Measurements from ENCODE around the gene RBM14.

RBM14 gene

GRCh38 chr11:66643745-66644437, 27.5 kb downstream of the RBM14 start:
- TF ChIP-seq, protein P1, sequence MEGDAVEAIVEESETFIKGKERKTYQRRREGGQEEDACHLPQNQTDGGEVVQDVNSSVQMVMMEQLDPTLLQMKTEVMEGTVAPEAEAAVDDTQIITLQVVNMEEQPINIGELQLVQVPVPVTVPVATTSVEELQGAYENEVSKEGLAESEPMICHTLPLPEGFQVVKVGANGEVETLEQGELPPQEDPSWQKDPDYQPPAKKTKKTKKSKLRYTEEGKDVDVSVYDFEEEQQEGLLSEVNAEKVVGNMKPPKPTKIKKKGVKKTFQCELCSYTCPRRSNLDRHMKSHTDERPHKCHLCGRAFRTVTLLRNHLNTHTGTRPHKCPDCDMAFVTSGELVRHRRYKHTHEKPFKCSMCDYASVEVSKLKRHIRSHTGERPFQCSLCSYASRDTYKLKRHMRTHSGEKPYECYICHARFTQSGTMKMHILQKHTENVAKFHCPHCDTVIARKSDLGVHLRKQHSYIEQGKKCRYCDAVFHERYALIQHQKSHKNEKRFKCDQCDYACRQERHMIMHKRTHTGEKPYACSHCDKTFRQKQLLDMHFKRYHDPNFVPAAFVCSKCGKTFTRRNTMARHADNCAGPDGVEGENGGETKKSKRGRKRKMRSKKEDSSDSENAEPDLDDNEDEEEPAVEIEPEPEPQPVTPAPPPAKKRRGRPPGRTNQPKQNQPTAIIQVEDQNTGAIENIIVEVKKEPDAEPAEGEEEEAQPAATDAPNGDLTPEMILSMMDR (conservative IDR thresholded peaks at IDR 0.05; ENCODE audit: control insufficient read depth, insufficient read depth, low read depth, low read length): no peak
- no peak overlapping the region for H3K4me3 ChIP-seq (ENCODE audit: control insufficient read depth, low read depth, low read length)
- DNase-seq (ENCODE audit: low read depth): no peak

GRCh38 chr11:66646828-66647227, 30.4 kb downstream of the RBM14 start:
- DNase-seq (ENCODE audit: low read depth): no peak
- no peak overlapping the region for H3K4me3 ChIP-seq (ENCODE audit: control insufficient read depth, low read depth, low read length)
- TF ChIP-seq, protein P1 (conservative IDR thresholded peaks at IDR 0.05; ENCODE audit: control insufficient read depth, insufficient read depth, low read depth, low read length): no peak

- no peak overlapping the region for H3K4me3 ChIP-seq (ENCODE audit: control insufficient read depth, low read depth, low read length)
- DNase-seq (ENCODE audit: low read depth): no peak
- TF ChIP-seq, protein P1 (conservative IDR thresholded peaks at IDR 0.05; ENCODE audit: control insufficient read depth, insufficient read depth, low read depth, low read length): no peak
These were observed 33.5 kb downstream of the RBM14 start for GRCh38 chr11:66649903-66650302.

DNA sequence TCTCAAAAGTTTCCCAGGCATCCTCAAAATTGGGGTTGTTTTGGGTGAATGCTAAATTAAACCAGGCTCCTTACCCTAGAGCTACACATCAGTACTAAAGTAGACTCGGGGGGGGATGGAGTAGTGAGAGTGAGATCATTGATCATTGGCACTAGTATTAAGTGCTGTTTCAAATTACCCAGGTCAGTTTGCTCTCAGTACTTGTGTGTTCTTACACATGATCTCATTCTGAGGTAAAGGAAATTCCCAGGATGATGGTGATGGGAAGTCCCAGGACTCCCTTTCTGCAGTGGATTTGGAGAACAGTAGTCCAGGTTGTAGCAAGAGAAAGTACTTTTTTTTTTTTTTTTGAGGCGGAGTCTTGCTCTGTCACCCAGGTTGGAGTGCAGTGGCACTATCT, 34.6 kb downstream of the RBM14 start:
- TF ChIP-seq, protein P1 (conservative IDR thresholded peaks at IDR 0.05; ENCODE audit: control insufficient read depth, insufficient read depth, low read depth, low read length): no peak
- no peak overlapping the region for H3K4me3 ChIP-seq (ENCODE audit: control insufficient read depth, low read depth, low read length)
- DNase-seq (ENCODE audit: low read depth): peak; percentile 62

DNA sequence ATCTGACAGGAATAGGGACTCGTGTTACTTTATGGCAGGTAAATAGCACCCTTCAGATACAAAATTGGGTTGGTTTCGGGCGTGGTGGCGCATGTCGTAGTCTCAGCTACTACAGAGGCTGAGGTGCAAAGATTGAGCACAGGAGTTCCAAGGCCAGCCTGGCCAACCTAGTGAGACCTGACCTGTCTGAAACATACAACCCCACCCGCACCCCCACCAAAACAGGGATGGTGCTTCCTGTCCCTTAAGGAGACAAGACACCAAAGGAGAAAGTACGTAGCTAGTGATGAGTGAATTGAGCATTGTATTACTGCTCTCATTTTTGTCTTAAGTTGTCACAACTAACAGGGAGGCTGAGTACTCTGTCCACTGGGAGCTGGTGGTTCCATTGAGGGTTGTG, 36.2 kb downstream of the RBM14 start:
- TF ChIP-seq, protein P1 (conservative IDR thresholded peaks at IDR 0.05; ENCODE audit: control insufficient read depth, insufficient read depth, low read depth, low read length): no peak
- DNase-seq (ENCODE audit: low read depth): no peak
- no peak overlapping the region for H3K4me3 ChIP-seq (ENCODE audit: control insufficient read depth, low read depth, low read length)

DNA sequence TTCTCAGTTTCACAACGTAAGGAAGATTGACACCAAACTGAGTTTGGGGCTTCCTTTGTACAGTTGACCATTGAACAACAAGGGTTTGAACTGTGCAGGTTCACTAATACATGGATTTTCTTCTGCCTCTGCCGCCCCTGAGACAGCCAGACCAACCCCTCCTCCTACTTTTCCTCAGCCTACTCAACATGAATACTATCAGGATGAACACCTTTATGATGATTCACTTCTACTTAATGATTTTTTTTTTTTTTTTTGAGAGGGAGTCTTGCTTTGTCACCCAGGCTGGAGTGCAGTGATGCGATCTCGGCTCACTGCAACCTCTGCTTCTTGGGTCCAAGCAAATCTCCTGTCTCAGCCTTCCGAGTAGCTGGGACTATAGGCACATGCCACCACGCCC, 36.7 kb downstream of the RBM14 start:
- H3K4me3 ChIP-seq (ENCODE audit: control insufficient read depth, low read depth, low read length): no peak overlapping the region
- TF ChIP-seq, protein P1 (conservative IDR thresholded peaks at IDR 0.05; ENCODE audit: control insufficient read depth, insufficient read depth, low read depth, low read length): no peak
- no peak for DNase-seq (ENCODE audit: low read depth)

DNA sequence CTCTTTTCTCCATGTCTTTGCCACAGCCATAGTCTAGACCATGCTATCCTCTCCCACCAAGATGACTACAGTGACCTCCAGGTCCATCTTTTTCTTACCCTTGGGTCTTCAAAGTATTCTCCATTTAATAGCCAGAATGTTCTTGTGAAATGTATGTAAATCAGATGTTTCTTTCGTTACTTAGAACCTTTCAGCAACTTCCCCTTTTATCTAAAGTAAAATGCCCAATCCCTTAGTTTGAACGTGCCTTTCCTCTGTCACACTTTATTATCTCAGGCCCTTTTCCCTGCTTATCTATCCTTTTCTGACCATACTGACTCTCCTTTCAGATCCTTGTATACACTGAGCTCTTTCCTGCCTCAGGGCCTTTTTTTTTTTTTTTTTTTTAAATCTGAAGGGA, 43.3 kb downstream of the RBM14 start:
- no peak overlapping the region for H3K4me3 ChIP-seq (ENCODE audit: control insufficient read depth, low read depth, low read length)
- no peak for DNase-seq (ENCODE audit: low read depth)
- TF ChIP-seq, protein P1 (conservative IDR thresholded peaks at IDR 0.05; ENCODE audit: control insufficient read depth, insufficient read depth, low read depth, low read length): no peak
